ENCODE data around the gene SLC9A7. TPM values are rescaled to one million over a fixed set of nuclear protein-coding genes. Genes with fewer than 3 reads are reported as not detected.

The SLC9A7 gene
- total RNA-seq, 1 experiment from 2014 or later, result 13.1 TPM

DNA sequence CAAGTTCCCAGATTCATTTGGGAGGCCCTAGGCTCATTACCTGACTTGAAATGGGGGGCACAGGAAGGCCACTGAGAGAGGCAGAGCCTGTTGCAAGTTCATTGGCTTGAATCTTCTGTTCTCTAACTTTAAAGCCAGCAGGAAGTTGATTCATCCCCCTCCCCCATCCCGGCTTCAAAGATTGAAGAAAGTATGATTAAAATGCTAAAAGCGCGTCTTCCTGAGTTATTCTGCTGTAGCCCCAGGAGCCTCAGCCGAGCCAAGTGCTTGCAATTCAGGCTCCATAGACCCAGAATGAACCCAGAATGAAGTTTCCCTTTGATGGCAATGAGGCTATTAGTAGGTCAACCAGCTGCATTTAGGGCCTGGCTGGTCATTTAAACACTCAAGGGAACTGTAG, 170.7 kb downstream of the SLC9A7 start:
- no peaks in the 10 kb centered on the region for H3K9me3 ChIP-seq (ENCODE audit: low read depth, low read length, poor library complexity, severe bottlenecking)
- H3K27me3 ChIP-seq (replicated peaks; ENCODE audit: insufficient read depth, low read depth, low read length, poor library complexity), result no peaks in the 10 kb centered on the region
- H3K4me3 ChIP-seq (ENCODE audit: low read depth, low read length, poor library complexity, severe bottlenecking), result peak overlapping the region; percentile 9
- TF ChIP-seq, protein P1, sequence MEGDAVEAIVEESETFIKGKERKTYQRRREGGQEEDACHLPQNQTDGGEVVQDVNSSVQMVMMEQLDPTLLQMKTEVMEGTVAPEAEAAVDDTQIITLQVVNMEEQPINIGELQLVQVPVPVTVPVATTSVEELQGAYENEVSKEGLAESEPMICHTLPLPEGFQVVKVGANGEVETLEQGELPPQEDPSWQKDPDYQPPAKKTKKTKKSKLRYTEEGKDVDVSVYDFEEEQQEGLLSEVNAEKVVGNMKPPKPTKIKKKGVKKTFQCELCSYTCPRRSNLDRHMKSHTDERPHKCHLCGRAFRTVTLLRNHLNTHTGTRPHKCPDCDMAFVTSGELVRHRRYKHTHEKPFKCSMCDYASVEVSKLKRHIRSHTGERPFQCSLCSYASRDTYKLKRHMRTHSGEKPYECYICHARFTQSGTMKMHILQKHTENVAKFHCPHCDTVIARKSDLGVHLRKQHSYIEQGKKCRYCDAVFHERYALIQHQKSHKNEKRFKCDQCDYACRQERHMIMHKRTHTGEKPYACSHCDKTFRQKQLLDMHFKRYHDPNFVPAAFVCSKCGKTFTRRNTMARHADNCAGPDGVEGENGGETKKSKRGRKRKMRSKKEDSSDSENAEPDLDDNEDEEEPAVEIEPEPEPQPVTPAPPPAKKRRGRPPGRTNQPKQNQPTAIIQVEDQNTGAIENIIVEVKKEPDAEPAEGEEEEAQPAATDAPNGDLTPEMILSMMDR (conservative IDR thresholded peaks at IDR 0.05; ENCODE audit: low read depth, low read length), result no peak
- no peak for TF ChIP-seq EZH2 (IDR thresholded peaks at IDR 0.05; ENCODE audit: borderline replicate concordance, low read depth, low read length, poor library complexity, severe bottlenecking)
- POLR2A ChIA-PET (ENCODE audit: low non-redundant PET), result no interaction called here
- intact Hi-C loops (cut with micrococcal nuclease; ENCODE audit: unreplicated experiment), result no loop called here
- H3K4me1 ChIP-seq (ENCODE audit: insufficient read depth, low read length, poor library complexity, severe bottlenecking), result peaks cover 40% of the 10 kb centered on the region
- H3K27ac ChIP-seq (ENCODE audit: low read depth, low read length, poor library complexity, severe bottlenecking), result peak overlapping the region; percentile 60
- DNase-seq (ENCODE audit: low spot score), result peak; percentile 86
- H3K36me3 ChIP-seq (ENCODE audit: insufficient read depth, low read length, poor library complexity, severe bottlenecking), result no peaks in the 10 kb centered on the region
- no TSS peak for BruUV-seq (replicated peaks)
- CTCF ChIA-PET, result no interaction called here

DNA sequence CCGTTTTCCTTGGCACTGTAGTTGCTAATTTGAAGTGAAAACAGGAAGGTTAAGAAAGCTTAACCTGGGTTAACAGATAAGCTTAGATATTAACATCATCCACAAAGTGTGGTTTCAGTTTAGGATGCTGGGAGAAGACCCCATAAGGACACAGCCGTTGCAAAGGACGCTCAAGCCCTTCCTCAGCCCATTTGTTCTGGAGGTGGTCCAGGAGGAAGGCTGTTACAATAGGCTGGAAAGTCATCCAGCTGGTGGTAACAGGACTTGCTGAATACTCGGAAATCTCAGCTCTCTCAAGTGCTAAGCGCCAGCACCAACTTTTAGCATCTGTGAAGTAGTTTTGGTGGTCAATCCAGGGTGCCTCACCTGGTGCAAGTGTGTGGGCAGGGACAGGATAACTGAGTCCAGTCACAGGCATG, 171.2 kb downstream of the SLC9A7 start:
- intact Hi-C loops (cut with micrococcal nuclease; ENCODE audit: unreplicated experiment), result no loop called here
- H3K36me3 ChIP-seq (ENCODE audit: insufficient read depth, low read length, poor library complexity, severe bottlenecking), result no peaks in the 10 kb centered on the region
- H3K4me3 ChIP-seq (ENCODE audit: low read depth, low read length, poor library complexity, severe bottlenecking), result peak overlapping the region; percentile 9
- ChIA-PET POLR2A (ENCODE audit: low non-redundant PET) (no interaction called here), CTCF (no interaction called here)
- peak overlapping the region; percentile 60 for H3K27ac ChIP-seq (ENCODE audit: low read depth, low read length, poor library complexity, severe bottlenecking)
- H3K4me1 ChIP-seq (ENCODE audit: insufficient read depth, low read length, poor library complexity, severe bottlenecking), result peaks cover 40% of the 10 kb centered on the region
- TF ChIP-seq, protein P1 (conservative IDR thresholded peaks at IDR 0.05; ENCODE audit: low read depth, low read length), result no peak
- TF ChIP-seq EZH2 (IDR thresholded peaks at IDR 0.05; ENCODE audit: borderline replicate concordance, low read depth, low read length, poor library complexity, severe bottlenecking), result no peak
- no peaks in the 10 kb centered on the region for H3K27me3 ChIP-seq (replicated peaks; ENCODE audit: insufficient read depth, low read depth, low read length, poor library complexity)
- DNase-seq (ENCODE audit: low spot score), result peak; percentile 19
- no TSS peak for BruUV-seq (replicated peaks)
- no peaks in the 10 kb centered on the region for H3K9me3 ChIP-seq (ENCODE audit: low read depth, low read length, poor library complexity, severe bottlenecking)

DNA sequence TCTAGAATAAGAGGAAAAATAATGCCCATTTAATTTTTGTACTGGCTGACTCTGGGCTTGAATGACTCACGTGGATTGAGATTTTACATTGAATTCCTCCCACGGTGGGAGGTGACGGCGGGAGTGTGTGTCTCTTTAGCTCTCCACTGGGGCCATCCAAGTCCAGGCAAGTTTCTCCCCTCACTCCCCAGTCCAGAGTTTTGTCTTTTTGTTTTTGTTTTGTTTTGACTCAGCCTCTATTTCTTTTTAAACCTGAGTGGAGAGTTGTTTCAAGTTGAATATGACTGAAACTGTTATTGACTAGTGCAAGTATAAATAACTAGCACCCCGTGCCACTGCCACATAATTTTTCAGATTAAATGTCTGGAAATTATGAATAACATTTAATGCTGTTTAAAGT, 171.8 kb downstream of the SLC9A7 start:
- BruUV-seq (replicated peaks), result no TSS peak
- peaks cover 46% of the 10 kb centered on the region for H3K4me1 ChIP-seq (ENCODE audit: insufficient read depth, low read length, poor library complexity, severe bottlenecking)
- H3K27me3 ChIP-seq (replicated peaks; ENCODE audit: insufficient read depth, low read depth, low read length, poor library complexity), result no peaks in the 10 kb centered on the region
- ChIA-PET CTCF (no interaction called here), POLR2A (ENCODE audit: low non-redundant PET) (no interaction called here)
- H3K9me3 ChIP-seq (ENCODE audit: low read depth, low read length, poor library complexity, severe bottlenecking), result no peaks in the 10 kb centered on the region
- intact Hi-C loops (cut with micrococcal nuclease; ENCODE audit: unreplicated experiment), result no loop called here
- TF ChIP-seq, protein P1 (conservative IDR thresholded peaks at IDR 0.05; ENCODE audit: low read depth, low read length), result no peak
- TF ChIP-seq EZH2 (IDR thresholded peaks at IDR 0.05; ENCODE audit: borderline replicate concordance, low read depth, low read length, poor library complexity, severe bottlenecking), result no peak
- peak overlapping the region; percentile 9 for H3K4me3 ChIP-seq (ENCODE audit: low read depth, low read length, poor library complexity, severe bottlenecking)
- no peaks in the 10 kb centered on the region for H3K36me3 ChIP-seq (ENCODE audit: insufficient read depth, low read length, poor library complexity, severe bottlenecking)
- DNase-seq (ENCODE audit: low spot score), result peak; percentile 41
- peak overlapping the region; percentile 60 for H3K27ac ChIP-seq (ENCODE audit: low read depth, low read length, poor library complexity, severe bottlenecking)

Measured in A673 (cell line).